GM18508 (cell line): Measurements from ENCODE around the gene ZBTB47.

Experiments used
- ATAC-seq: cut with Tn5 transposase; IDR thresholded peaks from one replicate; pipeline ENCODE4 v1.9.1; 2021; ENCODE audit warnings: moderate number of reproducible peaks; ENCODE audit not compliant: insufficient read depth, unreplicated experiment

Gene ZBTB47

DNA sequence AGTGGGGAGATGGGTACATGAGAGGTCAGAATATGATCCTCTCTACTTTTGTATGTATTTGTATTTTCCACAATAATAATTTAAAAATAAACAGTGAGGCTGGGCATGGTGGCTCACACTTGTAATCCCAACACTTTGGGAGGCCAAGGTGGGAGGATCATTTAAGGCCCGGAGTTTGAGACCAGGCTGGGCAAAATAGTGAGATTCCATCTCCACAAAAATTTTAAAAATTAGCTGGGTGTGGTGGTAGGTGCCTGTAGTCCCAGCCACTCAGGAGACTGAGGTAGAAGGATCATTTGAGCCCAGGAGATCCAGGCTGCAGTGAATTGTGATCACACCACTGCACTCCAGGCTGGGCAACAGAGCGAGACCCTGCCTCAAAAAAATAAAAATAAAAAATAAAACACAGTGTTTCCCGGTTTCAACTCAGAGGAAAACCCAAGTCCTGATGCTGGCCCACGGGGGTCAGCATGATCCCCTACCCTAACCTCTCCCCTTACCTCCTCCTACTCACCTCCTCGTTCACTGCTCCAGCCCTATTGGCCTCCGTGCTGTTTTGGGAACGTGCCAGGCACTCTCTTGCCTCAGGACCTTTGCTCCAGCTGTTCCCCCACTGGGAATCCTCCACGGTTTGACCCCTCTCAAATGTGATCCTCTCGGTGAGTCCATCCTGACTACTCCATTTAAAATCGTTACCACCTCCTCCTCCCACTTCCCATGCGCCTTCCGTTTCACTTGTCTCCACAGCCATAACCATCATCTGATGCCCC is 29.0 kb downstream of the ZBTB47 start:
- ATAC-seq: no peak

DNA sequence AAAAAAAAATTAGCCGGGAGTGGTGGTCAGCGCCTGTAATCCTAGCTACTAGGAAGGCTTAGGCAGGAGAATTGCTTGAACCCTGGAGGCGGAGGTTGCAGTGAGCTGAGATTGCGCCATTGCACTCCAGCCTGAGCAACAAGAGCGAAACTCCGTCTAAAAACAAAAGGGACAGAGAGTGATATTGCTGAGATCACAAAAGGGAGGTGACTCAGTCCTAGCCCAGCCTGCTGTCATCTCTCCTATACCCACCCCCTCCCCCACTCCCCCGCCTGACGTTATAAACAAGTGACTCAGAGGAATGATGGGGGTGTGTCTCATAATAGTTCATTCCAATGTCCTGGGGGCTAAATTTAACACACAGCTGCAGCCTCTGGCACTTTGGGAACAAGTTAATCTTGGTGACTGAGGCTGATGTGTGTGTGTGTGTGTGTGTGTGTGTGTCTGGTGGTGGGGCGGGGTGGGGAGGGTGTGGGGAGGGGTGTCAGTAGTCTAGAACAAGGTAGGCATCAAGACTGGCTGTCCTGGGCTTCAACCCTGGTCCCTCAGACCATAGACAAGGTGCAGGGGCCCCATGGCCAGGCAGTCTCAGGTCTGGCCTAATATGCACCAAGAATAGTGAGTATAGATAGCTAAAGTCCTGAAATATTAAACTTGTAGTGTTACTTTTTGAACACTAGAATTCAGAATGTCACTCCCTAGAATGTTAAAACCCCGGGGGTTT is 30.5 kb downstream of the ZBTB47 start:
- ATAC-seq: no peak

DNA sequence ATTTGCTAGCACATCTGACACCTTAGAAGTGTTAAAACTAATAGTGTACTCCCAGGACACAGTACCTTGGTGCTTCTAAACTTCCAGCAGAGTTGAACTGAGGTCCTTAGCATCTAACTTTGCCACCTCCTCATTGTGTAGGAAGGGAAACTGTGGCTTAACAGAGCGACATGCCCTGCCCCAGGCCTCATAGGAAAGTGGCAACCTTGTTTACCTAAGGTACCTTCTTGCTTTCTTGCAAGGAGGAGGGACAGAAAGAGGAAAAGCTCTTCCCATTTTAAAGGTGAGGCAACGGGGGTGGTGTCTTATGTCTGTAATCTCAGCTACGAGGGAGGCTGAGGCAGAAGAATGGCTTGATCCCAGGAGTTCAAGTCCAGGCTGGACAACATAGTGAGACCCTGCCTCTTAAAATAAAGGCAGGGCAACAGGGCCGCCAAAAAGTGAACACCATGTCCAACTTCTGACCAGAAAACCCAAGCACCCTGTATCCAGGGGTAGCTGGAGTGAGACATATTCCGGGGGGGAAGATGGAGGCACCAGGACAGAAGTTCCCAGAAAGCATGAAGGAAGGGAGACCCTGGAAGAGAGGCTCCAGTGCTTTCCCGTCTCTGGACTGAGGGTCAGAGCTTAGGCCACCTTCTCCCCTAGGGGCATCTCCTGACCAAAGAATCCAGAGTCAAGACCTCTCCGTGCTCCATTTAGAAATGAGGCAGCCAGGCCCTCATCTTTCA is 31.3 kb downstream of the ZBTB47 start:
- ATAC-seq: no peak

DNA sequence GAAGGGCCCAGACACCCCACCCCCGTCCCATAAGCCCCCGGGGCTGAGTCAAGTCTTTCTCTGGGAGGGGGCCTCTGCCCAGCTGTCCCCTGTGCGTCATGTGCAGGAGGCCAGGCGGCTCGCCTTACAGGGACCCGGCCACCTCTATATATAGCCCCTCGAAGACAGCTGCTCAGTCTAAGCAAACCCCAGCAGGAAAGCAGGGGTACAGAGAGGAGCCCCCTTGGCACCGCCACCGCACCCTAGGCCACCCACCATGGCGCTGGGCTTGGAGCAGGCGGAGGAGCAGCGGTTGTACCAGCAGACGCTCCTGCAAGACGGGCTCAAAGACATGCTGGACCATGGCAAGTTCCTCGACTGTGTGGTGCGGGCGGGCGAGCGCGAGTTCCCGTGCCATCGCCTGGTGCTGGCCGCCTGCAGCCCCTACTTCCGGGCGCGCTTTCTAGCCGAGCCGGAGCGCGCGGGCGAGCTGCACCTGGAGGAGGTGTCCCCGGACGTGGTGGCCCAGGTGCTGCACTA is 31.9 kb downstream of the ZBTB47 start, which contains the start of gene KLHL40:
KLHL40 (plus strand) TSS at position 175 of the 519 bp plus-strand sequence; CDS start at position 257, 82 bp downstream.
- no peak for ATAC-seq

DNA sequence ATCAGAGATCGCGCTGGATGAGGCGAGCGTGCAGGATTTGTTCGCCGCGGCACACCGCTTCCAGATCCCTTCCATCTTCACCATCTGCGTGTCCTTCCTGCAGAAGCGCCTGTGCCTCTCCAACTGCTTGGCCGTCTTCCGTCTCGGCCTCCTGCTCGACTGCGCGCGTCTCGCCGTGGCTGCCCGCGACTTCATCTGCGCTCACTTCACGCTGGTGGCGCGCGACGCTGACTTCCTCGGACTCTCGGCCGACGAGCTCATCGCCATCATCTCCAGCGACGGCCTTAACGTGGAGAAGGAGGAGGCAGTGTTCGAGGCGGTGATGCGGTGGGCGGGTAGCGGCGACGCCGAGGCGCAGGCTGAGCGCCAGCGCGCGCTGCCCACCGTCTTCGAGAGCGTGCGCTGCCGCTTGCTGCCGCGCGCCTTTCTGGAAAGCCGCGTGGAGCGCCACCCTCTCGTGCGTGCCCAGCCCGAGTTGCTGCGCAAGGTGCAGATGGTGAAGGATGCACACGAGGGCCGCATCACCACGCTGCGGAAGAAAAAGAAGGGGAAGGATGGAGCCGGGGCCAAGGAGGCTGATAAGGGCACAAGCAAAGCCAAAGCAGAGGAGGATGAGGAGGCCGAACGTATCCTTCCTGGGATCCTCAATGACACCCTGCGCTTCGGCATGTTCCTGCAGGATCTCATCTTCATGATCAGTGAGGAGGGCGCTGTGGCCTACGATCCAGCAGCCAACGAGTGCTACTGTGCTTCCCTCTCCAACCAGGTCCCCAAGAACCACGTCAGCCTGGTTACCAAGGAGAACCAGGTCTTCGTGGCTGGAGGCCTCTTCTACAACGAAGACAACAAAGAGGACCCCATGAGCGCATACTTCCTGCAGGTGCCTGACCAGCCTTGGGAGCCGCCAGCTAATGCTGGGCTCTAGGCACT is 32.7 kb downstream of the ZBTB47 start:
- ATAC-seq: no peak

DNA sequence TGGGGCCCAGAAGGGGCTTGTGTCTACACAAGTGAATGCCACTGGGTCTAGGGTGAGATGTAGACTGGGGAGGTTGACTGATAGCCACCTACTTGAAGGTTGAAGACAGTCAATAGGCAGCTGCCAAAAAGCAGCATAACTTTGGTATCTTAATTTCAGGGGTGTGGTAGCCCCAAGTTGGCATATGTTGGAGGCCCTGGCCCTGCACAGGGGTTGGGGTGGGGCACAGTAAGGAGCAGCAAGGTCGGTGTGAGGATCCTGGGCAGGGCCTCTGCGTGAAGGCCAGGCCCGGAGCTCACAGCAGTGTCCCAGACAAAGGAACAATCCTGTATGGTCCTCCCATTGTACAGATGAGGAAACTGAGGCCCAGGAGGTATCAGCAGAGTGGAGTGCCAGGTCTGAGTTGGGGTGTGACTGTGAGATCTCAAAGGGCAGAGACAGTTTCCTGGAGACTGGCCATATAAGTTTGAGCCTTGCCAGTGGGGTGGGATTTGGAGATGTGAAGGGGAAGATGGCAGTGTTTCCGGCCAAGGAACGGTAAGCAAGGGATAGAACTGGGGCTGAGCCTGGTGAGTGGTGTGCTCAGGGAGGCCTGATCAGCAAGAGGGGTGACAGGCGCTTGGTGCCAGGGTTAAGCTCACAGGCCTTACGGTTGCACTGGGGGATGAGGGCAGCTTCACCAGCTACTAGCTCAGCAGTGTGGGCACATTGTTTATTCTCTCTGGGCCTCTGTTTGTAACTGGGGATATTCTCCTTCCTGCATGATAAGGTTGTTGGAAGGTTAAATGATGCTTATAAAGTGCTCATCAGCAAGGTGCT is 33.5 kb downstream of the ZBTB47 start:
- no peak for ATAC-seq

DNA sequence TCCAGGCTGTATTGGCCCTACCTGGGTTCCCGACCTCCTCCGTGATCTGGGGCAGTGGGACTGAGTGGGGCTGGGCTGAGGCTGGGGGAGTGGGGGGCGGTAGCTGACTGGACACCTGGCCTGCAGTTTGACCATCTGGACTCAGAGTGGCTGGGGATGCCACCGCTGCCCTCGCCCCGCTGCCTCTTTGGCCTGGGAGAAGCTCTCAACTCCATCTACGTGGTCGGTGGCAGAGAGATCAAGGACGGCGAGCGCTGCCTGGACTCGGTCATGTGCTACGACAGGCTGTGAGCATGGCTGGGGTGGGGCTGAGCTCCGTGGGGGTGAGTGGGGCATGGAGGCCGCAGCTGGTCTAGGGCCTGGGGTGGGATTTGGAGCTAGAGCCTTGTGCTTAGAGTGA is 34.5 kb downstream of the ZBTB47 start:
- ATAC-seq: no peak

DNA sequence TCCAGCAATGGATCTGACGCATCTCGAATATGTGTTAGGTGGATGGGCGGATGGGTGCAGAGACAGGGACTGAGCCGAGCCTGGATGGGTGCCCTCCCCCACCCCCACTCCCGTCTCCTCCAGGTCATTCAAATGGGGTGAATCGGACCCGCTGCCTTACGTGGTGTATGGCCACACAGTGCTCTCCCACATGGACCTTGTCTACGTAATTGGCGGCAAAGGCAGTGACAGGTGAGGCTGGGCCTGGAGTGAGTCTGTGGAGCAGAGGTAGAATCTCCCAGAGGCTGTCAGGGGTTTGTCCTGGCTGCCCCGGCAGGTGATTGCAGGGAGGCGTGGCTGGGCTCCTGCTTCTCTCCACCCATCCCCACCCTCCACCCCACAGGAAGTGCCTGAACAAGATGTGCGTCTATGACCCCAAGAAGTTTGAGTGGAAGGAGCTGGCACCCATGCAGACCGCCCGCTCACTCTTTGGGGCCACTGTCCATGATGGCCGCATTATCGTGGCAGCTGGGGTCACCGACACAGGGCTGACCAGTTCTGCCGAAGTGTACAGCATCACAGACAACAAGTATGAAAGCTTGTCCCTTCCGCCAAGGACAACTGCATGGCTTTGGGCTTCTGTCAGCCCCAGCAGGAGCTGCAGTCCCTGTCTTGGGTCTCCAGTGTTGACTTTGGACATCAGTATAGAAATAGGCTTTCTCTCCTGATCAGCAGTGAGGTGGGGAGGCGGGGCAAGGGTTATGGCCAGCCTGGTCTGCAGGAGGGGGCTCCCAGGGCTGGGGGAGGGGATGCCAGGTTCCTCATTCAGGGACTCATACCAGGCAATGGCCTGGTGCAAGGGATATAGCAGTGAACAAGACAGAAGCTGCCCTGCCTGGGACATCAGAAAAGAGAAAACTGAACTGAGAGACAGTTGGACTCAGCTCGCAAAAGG is 35.3 kb downstream of the ZBTB47 start:
- no peak for ATAC-seq

DNA sequence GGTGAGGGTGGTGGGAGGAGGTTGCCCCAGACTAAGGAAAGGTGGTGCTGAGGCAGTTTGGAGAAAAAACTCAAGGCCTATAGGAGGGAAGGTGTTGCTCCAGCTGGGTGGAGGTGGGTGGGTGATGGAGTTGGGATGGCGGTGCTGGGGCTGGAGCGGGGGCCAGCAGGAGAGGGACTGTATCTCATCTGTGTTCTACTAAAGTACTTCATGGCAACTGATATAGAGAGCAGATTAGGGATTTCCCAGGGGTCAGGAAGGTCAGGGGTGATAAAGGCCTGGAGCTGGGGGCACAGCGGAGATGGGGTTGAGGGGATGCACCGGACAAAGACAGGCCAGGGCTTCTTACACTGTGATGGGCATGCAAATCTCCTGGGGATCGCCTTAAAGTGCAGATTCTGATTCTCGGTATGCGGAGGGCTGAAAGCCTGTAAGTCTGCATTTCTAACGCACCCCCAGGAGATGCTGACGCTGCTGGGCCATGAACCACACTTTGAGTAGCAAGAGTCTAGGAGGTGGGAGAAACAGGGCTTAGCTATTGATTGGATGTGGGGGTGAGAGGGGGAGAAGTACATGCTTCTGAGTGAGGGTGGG is 36.0 kb downstream of the ZBTB47 start:
- ATAC-seq: no peak

DNA sequence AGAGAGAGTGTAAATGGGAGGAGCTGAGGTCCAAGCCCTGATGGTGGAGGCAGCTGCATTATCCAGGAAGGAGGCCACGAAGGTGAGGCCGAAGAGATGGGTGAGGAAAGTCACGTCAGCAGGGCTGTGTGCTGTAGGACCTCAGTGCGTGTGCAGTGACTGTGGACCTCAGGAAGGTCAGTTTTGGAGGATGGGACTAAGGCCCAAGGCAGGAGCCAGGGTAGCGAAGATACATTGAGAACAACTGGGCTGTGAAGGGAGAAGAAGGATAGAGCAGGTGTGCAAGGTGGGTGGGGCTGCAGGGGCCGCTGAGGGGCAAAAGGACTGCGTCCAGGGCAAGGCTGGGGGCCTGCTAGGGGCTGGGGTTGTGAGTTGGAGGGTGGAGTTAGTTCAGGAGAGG is 36.7 kb downstream of the ZBTB47 start:
- no peak for ATAC-seq

DNA sequence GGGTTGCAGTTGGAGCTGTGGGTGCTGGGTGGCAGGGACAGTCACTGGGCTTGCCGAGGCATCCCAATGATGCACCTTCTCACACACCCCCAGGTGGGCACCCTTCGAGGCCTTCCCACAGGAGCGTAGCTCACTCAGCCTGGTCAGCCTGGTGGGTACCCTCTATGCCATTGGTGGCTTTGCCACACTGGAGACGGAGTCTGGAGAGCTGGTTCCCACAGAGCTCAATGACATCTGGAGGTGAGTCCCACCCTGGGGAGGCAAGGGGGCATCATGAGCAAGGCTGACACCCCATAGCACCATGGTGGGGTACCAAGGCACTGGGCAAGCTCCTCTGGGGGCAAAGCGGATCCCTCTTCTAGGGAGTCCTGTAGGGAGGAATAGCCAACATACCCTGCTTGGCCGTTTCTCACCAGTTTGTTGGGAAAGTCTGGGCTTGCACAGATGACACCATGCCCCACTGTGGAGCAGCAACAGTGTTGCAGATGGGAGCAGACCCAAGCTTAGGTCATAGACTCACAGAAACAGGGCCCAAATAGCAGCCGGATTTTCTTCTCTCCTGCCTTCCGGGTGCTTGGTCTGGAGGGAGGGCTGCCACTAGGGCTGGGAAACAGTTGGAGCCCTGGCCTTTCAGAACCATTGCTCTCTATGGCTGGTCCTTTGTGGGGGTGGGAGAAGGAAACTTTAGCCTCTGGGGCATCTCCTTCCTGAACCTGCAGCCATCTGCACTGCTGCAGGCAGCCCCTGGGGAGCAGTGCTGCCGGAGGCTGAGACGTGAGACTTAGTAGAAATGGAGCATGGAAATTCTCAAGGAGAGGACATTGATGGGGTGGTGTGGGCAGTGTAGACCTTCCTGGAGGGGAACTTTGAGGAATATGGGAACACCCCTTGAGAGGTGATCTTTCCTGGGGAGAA is 37.5 kb downstream of the ZBTB47 start:
- ATAC-seq: no peak

DNA sequence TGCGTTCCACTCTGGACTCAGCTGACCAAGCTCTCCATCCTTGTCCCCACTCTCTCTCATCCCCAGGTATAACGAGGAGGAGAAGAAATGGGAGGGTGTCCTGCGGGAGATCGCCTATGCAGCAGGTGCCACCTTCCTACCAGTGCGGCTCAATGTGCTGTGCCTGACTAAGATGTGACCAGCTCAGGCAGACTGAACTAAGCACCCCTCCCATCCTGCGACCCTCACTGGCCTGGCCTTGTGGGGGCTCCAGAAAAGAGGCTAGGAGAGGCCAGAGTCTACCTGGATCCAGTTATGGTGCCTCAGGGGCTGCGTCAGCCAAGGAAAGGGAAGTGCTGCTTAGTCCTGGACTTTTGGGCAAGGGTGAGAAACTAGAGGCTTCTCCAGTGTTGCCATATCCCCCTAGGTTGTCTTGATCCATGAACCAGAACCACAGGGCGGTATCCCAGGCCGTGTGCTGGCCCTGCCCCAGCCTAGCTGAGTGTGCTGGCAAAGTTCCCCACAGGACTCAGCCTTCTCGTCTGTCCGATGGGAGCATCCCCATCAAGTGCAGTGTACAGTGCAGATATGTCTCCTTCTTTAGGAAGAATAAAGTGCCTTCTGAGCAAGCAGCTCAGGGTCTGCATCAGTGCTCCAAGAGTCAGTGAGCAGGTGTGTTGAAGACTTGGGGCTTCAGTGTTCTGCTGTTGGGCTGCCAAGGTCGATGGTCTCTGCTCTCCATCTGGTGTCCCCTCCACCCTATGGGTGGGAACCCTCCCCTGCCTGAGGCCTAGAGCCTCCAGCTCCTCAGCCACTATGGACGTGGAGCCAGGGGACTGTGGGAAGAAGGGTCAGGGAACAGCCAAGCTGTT is 38.5 kb downstream of the ZBTB47 start:
- ATAC-seq: no peak

DNA sequence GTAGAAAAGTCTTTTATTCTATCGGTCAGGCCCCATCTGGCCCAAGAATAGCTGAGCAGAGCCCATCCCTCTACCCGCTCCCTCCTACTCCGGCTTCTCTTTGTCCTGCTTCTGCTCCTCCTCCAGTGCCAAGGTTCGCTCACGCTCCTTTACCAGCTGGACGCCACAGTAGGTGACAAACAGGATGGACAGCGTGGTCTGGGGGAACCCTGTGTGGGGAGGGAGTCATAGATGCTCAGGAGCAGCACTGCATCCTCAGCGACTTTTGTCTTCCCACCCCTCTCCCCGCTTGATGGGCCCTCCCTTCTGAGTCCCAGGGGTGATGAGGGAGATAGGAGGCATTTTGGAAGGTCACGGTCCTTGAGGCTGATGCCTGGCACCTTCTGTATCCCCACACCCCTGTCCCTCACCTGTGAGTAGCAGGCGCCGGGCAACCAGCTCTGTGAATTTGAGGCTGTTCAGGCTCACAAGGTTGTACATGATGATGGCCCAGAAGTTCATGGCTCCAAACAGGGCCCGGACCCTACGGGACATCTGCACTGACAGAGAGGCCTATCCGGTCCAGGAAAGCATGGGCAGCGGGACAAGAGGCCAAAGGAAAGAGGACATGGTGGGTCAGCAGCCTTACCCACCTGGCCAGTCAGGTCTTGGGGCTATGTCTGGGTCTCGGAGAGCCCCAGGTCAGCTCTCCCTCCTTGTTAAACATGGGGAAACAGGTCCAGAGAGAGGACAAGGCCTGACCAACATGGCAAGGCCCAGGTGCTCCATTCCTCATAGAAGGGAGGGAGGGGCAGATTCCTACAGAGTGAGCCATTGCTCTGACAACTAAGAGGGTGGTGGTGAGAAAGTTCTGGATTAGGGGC is 39.4 kb downstream of the ZBTB47 start:
- no peak for ATAC-seq

DNA sequence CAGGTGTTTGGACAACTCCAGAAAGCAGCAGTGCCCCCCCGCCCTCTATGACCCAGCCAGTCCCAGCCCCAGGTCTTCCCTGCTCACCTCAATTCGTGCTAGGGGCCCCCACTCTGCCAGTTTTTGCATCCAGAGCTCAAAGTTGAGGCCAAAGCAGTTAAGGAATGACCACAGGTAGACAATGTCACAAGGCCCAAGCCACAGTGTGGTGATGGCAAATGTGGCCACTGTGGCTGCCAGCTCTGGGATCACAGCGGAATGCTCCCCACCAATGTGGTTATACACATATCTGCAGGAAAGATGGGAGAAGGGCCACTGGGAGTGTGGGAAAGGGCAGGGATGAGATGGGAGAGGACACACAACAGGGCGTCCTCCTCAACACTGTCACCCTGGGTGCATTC is 40.0 kb downstream of the ZBTB47 start:
- no peak for ATAC-seq

DNA sequence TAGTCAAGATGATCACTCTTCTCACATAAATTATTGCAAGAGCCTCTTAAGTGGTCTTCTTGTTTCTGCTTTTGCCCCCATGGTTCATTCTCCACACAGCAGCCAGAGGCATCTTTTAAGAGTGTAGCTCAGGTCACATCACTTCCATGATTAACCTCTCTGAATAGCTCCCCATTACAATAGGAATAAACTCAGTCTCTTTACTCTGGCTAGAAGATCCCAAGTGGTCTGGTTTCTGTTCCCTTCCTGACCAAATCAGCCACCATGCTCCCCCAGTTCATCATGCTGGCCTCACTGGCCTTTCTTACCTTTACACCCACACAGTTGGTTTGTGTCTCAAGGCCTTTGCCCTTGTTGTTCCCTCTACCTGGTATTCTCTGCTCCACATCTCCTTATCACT is 40.9 kb downstream of the ZBTB47 start:
- no peak for ATAC-seq
